HepG2 (cell line): ENCODE results near the gene THOC6. TPM values are rescaled to one million over a fixed set of nuclear protein-coding genes. Genes with fewer than 3 reads are reported as not detected.

ENCODE experiments used
- EEA1 ChIP-seq: sonication (generic); formaldehyde crosslinking; IDR thresholded peaks from 2 replicates; pipeline ENCODE4 v1.5.1; 2020; ENCODE audit warnings: mild to moderate bottlenecking, missing genetic modification reagents, borderline replicate concordance
- FOXK1 ChIP-seq: sonication (generic); formaldehyde crosslinking; IDR thresholded peaks from 2 replicates; pipeline ENCODE4 v1.4.0; 2020; ENCODE audit warnings: low read depth, missing genetic modification reagents, borderline replicate concordance
- FOXP4 ChIP-seq: sonication (generic); formaldehyde crosslinking; IDR thresholded peaks from 2 replicates; pipeline ENCODE4 v1.4.0; 2020; ENCODE audit warnings: missing genetic modification reagents
- HES4 ChIP-seq: sonication (generic); formaldehyde crosslinking; IDR thresholded peaks from 2 replicates; pipeline ENCODE4 v1.9.0; 2021; ENCODE audit warnings: mild to moderate bottlenecking, missing genetic modification reagents, borderline replicate concordance
- JUNB ChIP-seq: sonication (generic); formaldehyde crosslinking; IDR thresholded peaks from 2 replicates; pipeline ENCODE4 v1.8.0; 2022; ENCODE audit warnings: missing genetic modification reagents, mild to moderate bottlenecking, borderline replicate concordance
- KDM2A ChIP-seq: sonication (generic); formaldehyde crosslinking; IDR thresholded peaks from 2 replicates; pipeline ENCODE4 v1.4.0; 2020; ENCODE audit warnings: low read depth, missing genetic modification reagents, borderline replicate concordance
- KDM6A ChIP-seq: IDR thresholded peaks from 2 replicates; pipeline ENCODE4 v1.6.1; 2016; ENCODE audit warnings: low read depth
- REPIN1 ChIP-seq: sonication (generic); formaldehyde crosslinking; IDR thresholded peaks from 2 replicates; pipeline ENCODE4 v1.8.0; 2022; ENCODE audit warnings: missing genetic modification reagents, low read depth, mild to moderate bottlenecking, borderline replicate concordance
- RFXAP ChIP-seq: sonication (generic); formaldehyde crosslinking; IDR thresholded peaks from 2 replicates; pipeline ENCODE4 v1.4.0; 2020; ENCODE audit warnings: missing genetic modification reagents, borderline replicate concordance
- TEAD3 ChIP-seq: optimal IDR thresholded peaks from 2 replicates; pipeline ENCODE3; 2016; ENCODE audit warnings: borderline replicate concordance
- ZBTB2 ChIP-seq: sonication (generic); formaldehyde crosslinking; IDR thresholded peaks from 2 replicates; pipeline ENCODE4 v1.8.0; 2022; ENCODE audit warnings: low read depth, missing genetic modification reagents
- ZNF350 ChIP-seq: sonication (generic); formaldehyde crosslinking; IDR thresholded peaks from 2 replicates; pipeline ENCODE4 v1.4.0; 2020; ENCODE audit warnings: mild to moderate bottlenecking, low read depth, missing genetic modification reagents, borderline replicate concordance
- ZNF713 ChIP-seq: sonication (generic); formaldehyde crosslinking; IDR thresholded peaks from 2 replicates; pipeline ENCODE4 v1.4.0; 2020; ENCODE audit warnings: mild to moderate bottlenecking, missing genetic modification reagents
- ZNF879 ChIP-seq: sonication (generic); formaldehyde crosslinking; IDR thresholded peaks from 2 replicates; pipeline ENCODE4 v1.8.1; 2023; ENCODE audit warnings: missing genetic modification reagents
- polyA plus RNA-seq, 8 experiments: library from polyadenylated mRNA; depleted of rRNA in 3 of 8; stranded (reverse) in 7 of 8; unstranded in 1 of 8; fragments of >200 nt; fragmentation: Illumina TruSeq in 4 of 8; extraction: Trizol in 4 of 8; gene quantifications; 2 replicates each; pipeline versions ENCODE4 v1.2.1 to v1.2.3, GENCODE V29; 2011 to 2016; ENCODE audit warnings: low read depth in 4 of 8, missing spikeins in 1 of 8, mixed read lengths in 1 of 8; ENCODE audit not compliant: insufficient read depth in 1 of 8
- total RNA-seq, 5 experiments: library from RNA; depleted of rRNA; stranded (reverse); fragments of >200 nt; fragmentation: Illumina TruSeq; extraction: Trizol; gene quantifications; 2 replicates each; pipeline ENCODE4 v1.2.3, GENCODE V29; 2016; ENCODE audit warnings: low read depth in 1 of 5
- TF ChIP-seq, protein P1 (sequence below): sonication (generic); formaldehyde crosslinking; IDR thresholded peaks from 2 replicates; pipeline ENCODE4 v1.4.0; 2020; ENCODE audit warnings: mild to moderate bottlenecking, missing genetic modification reagents
- TF ChIP-seq, protein P2 (sequence below): sonication (generic); formaldehyde crosslinking; IDR thresholded peaks from 2 replicates; pipeline ENCODE4 v1.8.1; 2023; ENCODE audit warnings: mild to moderate bottlenecking, missing genetic modification reagents, borderline replicate concordance

THOC6 gene
- total and polyA plus RNA-seq, 2 of the 13 experiments (the other 11 are each of a cell fraction or from before 2014, with no cell fraction given) = 32.1 to 37.0 TPM

DNA sequence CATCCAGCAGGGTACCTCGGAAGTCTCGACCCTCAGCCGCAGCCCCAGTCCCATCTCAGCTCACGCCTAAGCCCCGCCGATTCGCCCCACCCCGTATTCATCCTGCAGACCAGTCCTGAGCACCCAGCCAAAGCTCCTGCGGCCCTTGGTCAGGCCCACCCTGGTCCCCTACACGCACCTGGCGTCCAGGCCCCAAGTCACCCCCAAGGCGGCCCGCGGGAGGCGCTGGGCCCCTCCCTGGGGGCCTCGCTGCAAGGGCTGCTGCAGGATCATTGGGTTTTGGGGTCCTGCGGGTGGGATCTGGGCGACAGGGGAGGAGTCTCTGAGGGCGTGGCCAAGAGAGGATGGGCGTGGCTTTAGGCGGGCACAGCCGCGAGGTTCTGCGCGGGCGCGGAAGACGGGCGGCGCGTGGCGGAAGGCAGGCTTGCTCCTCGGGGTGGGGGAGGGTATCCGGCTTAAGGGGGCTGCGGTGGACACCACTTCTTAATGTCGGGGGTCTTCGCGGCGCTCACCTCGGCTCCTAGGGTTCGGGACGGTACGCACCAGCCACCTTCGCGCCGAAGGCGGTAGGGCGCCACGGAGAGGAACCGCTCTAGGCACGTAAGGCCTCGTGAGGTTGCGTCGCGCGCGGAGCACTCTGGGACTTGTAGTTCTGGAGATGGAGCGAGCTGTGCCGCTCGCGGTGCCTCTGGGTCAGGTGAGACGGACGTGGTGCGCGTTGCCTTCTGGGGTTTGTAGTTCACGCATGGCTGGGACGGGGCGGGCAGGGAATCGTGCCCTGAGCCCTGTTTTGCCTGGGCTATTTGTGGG is at the start of gene THOC6, which contains the start of gene HCFC1R1 (continued):
- TF ChIP-seq, protein P1, sequence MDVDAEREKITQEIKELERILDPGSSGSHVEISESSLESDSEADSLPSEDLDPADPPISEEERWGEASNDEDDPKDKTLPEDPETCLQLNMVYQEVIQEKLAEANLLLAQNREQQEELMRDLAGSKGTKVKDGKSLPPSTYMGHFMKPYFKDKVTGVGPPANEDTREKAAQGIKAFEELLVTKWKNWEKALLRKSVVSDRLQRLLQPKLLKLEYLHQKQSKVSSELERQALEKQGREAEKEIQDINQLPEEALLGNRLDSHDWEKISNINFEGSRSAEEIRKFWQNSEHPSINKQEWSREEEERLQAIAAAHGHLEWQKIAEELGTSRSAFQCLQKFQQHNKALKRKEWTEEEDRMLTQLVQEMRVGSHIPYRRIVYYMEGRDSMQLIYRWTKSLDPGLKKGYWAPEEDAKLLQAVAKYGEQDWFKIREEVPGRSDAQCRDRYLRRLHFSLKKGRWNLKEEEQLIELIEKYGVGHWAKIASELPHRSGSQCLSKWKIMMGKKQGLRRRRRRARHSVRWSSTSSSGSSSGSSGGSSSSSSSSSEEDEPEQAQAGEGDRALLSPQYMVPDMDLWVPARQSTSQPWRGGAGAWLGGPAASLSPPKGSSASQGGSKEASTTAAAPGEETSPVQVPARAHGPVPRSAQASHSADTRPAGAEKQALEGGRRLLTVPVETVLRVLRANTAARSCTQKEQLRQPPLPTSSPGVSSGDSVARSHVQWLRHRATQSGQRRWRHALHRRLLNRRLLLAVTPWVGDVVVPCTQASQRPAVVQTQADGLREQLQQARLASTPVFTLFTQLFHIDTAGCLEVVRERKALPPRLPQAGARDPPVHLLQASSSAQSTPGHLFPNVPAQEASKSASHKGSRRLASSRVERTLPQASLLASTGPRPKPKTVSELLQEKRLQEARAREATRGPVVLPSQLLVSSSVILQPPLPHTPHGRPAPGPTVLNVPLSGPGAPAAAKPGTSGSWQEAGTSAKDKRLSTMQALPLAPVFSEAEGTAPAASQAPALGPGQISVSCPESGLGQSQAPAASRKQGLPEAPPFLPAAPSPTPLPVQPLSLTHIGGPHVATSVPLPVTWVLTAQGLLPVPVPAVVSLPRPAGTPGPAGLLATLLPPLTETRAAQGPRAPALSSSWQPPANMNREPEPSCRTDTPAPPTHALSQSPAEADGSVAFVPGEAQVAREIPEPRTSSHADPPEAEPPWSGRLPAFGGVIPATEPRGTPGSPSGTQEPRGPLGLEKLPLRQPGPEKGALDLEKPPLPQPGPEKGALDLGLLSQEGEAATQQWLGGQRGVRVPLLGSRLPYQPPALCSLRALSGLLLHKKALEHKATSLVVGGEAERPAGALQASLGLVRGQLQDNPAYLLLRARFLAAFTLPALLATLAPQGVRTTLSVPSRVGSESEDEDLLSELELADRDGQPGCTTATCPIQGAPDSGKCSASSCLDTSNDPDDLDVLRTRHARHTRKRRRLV = peak; percentile 86
- TF ChIP-seq ZNF879 (peak; percentile 71; the same call in 1 of the 2 replicates), FOXK1 (CRISPR knock-in tag) (peak; percentile 84), ZNF713 (CRISPR knock-in tag) (no peak), RFXAP (CRISPR knock-in tag) (0 out of 2 replicates have a peak, but pooled peaks have one; percentile 0), REPIN1 (peak; percentile 85; the same call in 1 of the 2 replicates), JUNB (CRISPR knock-in tag) (peak; percentile 41; the same call in 1 of the 2 replicates), KDM2A (peak; percentile 97), KDM6A (CRISPR knock-in tag) (peak; percentile 23; the same call in 1 of the 2 replicates), HES4 (CRISPR knock-in tag) (peak; percentile 58; the same call in 1 of the 2 replicates), ZNF350 (CRISPR knock-in tag) (peak; percentile 91; the same call in 1 of the 2 replicates), EEA1 (CRISPR knock-in tag) (peak; percentile 59; the same call in 1 of the 2 replicates), FOXP4 (CRISPR knock-in tag) (peak; percentile 48; the same call in 1 of the 2 replicates), ZBTB2 (CRISPR knock-in tag) (peak; percentile 71; the same call in 1 of the 2 replicates), TEAD3 (peak; percentile 80)
- TF ChIP-seq, protein P2, sequence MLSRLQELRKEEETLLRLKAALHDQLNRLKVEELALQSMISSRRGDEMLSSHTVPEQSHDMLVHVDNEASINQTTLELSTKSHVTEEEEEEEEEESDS = peak; percentile 93; the same call in 1 of the 2 replicates
